ENCODE data around the gene RNASE4.

DNA sequence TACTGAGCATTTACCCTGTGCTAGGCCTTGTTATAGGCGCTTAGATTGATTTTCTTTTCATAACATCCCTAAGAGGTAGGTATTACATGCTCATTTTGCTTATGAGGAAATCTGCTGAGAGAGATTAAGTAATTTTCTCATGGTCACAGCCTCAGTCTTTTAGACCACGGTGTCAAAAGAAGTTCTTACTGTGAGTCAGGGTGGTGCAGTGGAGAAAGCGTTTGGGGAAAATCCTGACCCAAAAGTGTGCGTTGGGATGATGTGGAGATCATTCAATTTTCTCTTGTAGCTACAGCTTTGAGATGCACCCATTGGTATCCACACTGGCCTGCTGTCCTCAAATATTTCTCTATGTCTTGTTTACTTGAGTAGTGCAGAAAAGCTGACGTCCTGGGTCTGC lies 12.4 kb downstream of the RNASE4 start:
- no peak for TF ChIP-seq CTCF (optimal IDR thresholded peaks at IDR 0.05 in 1 of 3, IDR thresholded peaks at IDR 0.05 in 1 of 3, conservative IDR thresholded peaks at IDR 0.05 in 1 of 3; ENCODE audit: extremely low read depth in 1 of 3, insufficient read depth in 2 of 3, low read length in 3 of 3)
- TF ChIP-seq EZH2 (IDR thresholded peaks at IDR 0.05; ENCODE audit: low read length): no peak
